DND-41 (cell line): Measurements from ENCODE around the gene SLC25A41.
A peak's percentile ranks its signal among the peaks of the same experiment; 100 is the strongest.

Source experiments
- ATAC-seq: fragments of 200-7000 bp; cut with Tn5 transposase; 3 replicates; pipeline ENCODE4 v1.9.1; 2021; ENCODE audit warnings: low read depth; ENCODE audit not compliant: insufficient read depth
- DNase-seq: peaks from one replicate; pipeline ENCODE4 v3.0.0-alpha.2; 2020
- H2AFZ ChIP-seq: 2 replicates; pipeline ENCODE4 v1.6.0; 2012; ENCODE audit warnings: low read depth, low read length
- H3K27ac ChIP-seq: 2 replicates; pipeline ENCODE4 v1.5.1; 2012; ENCODE audit warnings: low read length, inconsistent platforms
- H3K27me3 ChIP-seq: fragments of 200-600 bp; sonication (generic); 2 replicates; pipeline ENCODE4 v1.6.0; 2012; ENCODE audit warnings: low read length, mild to moderate bottlenecking, inconsistent platforms; ENCODE audit not compliant: insufficient read depth, poor library complexity
- H3K36me3 ChIP-seq: 2 replicates; pipeline ENCODE4 v1.5.1; 2012; ENCODE audit warnings: low read length, inconsistent platforms; ENCODE audit not compliant: insufficient read depth
- H3K4me1 ChIP-seq: 2 replicates; pipeline ENCODE4 v1.5.1; 2012; ENCODE audit warnings: mild to moderate bottlenecking, low read length; ENCODE audit not compliant: insufficient read depth
- H3K4me2 ChIP-seq: 2 replicates; pipeline ENCODE4 v1.6.0; 2012; ENCODE audit warnings: mild to moderate bottlenecking, moderate library complexity, low read length, inconsistent platforms; ENCODE audit not compliant: insufficient read depth
- H3K4me3 ChIP-seq, 2 experiments: fragments of 200-600 bp in 1 of 2; shearing (Covaris generic) in 1 of 2; 2 replicates each; pipeline ENCODE4 v1.5.1; 2012 to 2016; ENCODE audit warnings: inconsistent platforms in 2 of 2, low read length in 2 of 2, mild to moderate bottlenecking in 2 of 2, low read depth in 1 of 2, moderate library complexity in 1 of 2
- H3K79me2 ChIP-seq: 2 replicates; pipeline ENCODE4 v1.6.0; 2012; ENCODE audit warnings: low read length, inconsistent platforms; ENCODE audit not compliant: insufficient read depth
- H3K9ac ChIP-seq: 2 replicates; pipeline ENCODE4 v1.6.0; 2012; ENCODE audit warnings: low read depth, mild to moderate bottlenecking, inconsistent platforms, low read length, moderate library complexity
- H3K9me3 ChIP-seq: 2 replicates; pipeline ENCODE4 v1.5.1; 2012; ENCODE audit warnings: low read length, moderate library complexity, mild to moderate bottlenecking, inconsistent platforms; ENCODE audit not compliant: insufficient read depth, severe bottlenecking
- H4K20me1 ChIP-seq: 2 replicates; pipeline ENCODE4 v1.6.0; 2012; ENCODE audit warnings: low read length; ENCODE audit not compliant: insufficient read depth
- CTCF ChIP-seq: IDR thresholded peaks from 2 replicates; pipeline ENCODE4 v1.5.1; 2012; ENCODE audit warnings: borderline replicate concordance, low read length, moderate library complexity, mild to moderate bottlenecking; ENCODE audit not compliant: poor library complexity, severe bottlenecking; ENCODE audit errors: extremely low read depth
- EZH2 ChIP-seq: IDR thresholded peaks from 3 replicates; pipeline ENCODE4 v1.6.1; 2012; ENCODE audit warnings: borderline replicate concordance, low read depth, mild to moderate bottlenecking, moderate library complexity, low read length, inconsistent platforms; ENCODE audit not compliant: severe bottlenecking

The SLC25A41 gene

GRCh38 chr19:6425732-6426620, 7.6 kb downstream of the SLC25A41 start:
- peak overlapping the region; percentile 51 for H3K9ac ChIP-seq
- peak overlapping the region; percentile 55 for H3K4me2 ChIP-seq
- DNase-seq, result peak; percentile 47

GRCh38 chr19:6424939-6425731, 8.4 kb downstream of the SLC25A41 start:
- H3K9me3 ChIP-seq, result no peaks in the 10 kb centered on the region
- peaks cover 39% of the 10 kb centered on the region for H3K4me1 ChIP-seq
- peak; percentile 86 for ATAC-seq
- TF ChIP-seq CTCF, result no peak
- no peak for TF ChIP-seq EZH2
- H2AFZ ChIP-seq, result peak overlapping the region; percentile 74
- peaks cover 39% of the 10 kb centered on the region for H3K36me3 ChIP-seq
- no peaks in the 10 kb centered on the region for H3K27me3 ChIP-seq
- peaks cover 40% of the 10 kb centered on the region for H4K20me1 ChIP-seq
- H3K27ac ChIP-seq, result peak overlapping the region; percentile 82
- H3K4me3 ChIP-seq, result peak overlapping the region in 1 of 2 experiments; percentile 45; a peak in 2 of 4 replicates
- peaks cover 43% of the 10 kb centered on the region for H3K79me2 ChIP-seq
- peak; percentile 100 for DNase-seq
- peak overlapping the region; percentile 51 for H3K9ac ChIP-seq
- H3K4me2 ChIP-seq, result peak overlapping the region; percentile 55

More at GRCh38 chr19:6425732-6426620, 7.6 kb downstream of the SLC25A41 start:
- TF ChIP-seq CTCF (peak; percentile 66), EZH2 (no peak)
- no peak for ATAC-seq
- H2AFZ ChIP-seq, result peak overlapping the region; percentile 74
- H3K4me1 ChIP-seq, result peaks cover 39% of the 10 kb centered on the region
- no peaks in the 10 kb centered on the region for H3K9me3 ChIP-seq
- peaks cover 31% of the 10 kb centered on the region for H4K20me1 ChIP-seq
- peaks cover 31% of the 10 kb centered on the region for H3K36me3 ChIP-seq
- no peaks in the 10 kb centered on the region for H3K27me3 ChIP-seq
- H3K79me2 ChIP-seq, result peaks cover 34% of the 10 kb centered on the region
- peak overlapping the region; percentile 82 for H3K27ac ChIP-seq
- peak overlapping the region in 1 of 2 experiments; percentile 45; a peak in 2 of 4 replicates for H3K4me3 ChIP-seq

- Histone ChIP-seq H4K20me1 (peaks cover 47% of the 10 kb centered on the region), H3K4me3 (peak within 1 kb of the TSS; percentile 90 to 95; a peak in 3 of 4 replicates), H3K9ac (peak within 1 kb of the TSS; percentile 89), H3K36me3 (peaks cover 47% of the 10 kb centered on the region), H2AFZ (peak within 1 kb of the TSS; percentile 74), H3K27ac (peak within 1 kb of the TSS; percentile 82), H3K79me2 (peaks cover 50% of the 10 kb centered on the region), H3K4me1 (peaks cover 39% of the 10 kb centered on the region), H3K9me3 (no peaks in the 10 kb centered on the region), H3K27me3 (no peaks in the 10 kb centered on the region), H3K4me2 (peak within 1 kb of the TSS; percentile 97)
- TF ChIP-seq CTCF, result no peak
- TF ChIP-seq EZH2, result no peak
- no peak for ATAC-seq
- peak; percentile 60 for DNase-seq
Measured at GRCh38 chr19:6424195-6424938, 9.2 kb downstream of the SLC25A41 start, which contains the start of gene KHSRP. KHSRP (minus strand) TSS chr19:6424811; CDS start chr19:6424701, 110 bp downstream.
